MG63 (cell line): ENCODE data around the gene TEX9. TPM values are rescaled to one million over a fixed set of nuclear protein-coding genes. Genes with fewer than 3 reads are reported as not detected.

Experiments used
- DNase-seq: peaks from one replicate; pipeline ENCODE4 v3.0.0-alpha.2; 2020
- H3K27me3 ChIP-seq: fragments of 250-450 bp; sonication (Bioruptor Pico); 2 replicates; pipeline ENCODE4 v1.5.1; 2020; ENCODE audit warnings: mild to moderate bottlenecking, moderate library complexity
- H3K36me3 ChIP-seq: fragments of 250-450 bp; sonication (Bioruptor Pico); 2 replicates; pipeline ENCODE4 v1.5.1; 2020; ENCODE audit warnings: mild to moderate bottlenecking, moderate library complexity
- H3K4me3 ChIP-seq: fragments of 250-450 bp; sonication (Bioruptor Pico); 2 replicates; pipeline ENCODE4 v1.5.1; 2020; ENCODE audit warnings: mild to moderate bottlenecking, moderate library complexity
- H3K9me3 ChIP-seq: fragments of 250-450 bp; sonication (Bioruptor Pico); 2 replicates; pipeline ENCODE4 v1.5.1; 2020; ENCODE audit warnings: mild to moderate bottlenecking, moderate library complexity
- total RNA-seq: library from RNA; depleted of rRNA; stranded (reverse); fragments of >200 nt; shearing (Covaris generic); gene quantifications from 2 replicates; pipeline ENCODE4 v1.2.3, GENCODE V29; 2014; ENCODE audit warnings: low replicate concordance; rRNA removed

TEX9 gene
- total RNA-seq, 1 experiment from 2014 or later: 4.3 TPM

- H3K4me3 ChIP-seq: peak within 1 kb of the TSS; percentile 71
- no peaks in the 10 kb centered on the region for H3K9me3 ChIP-seq
- H3K36me3 ChIP-seq: peaks cover 12% of the 10 kb centered on the region; the same call in 1 of the 2 replicates
- peak; percentile 94 for DNase-seq
- no peaks in the 10 kb centered on the region for H3K27me3 ChIP-seq
These were observed 99.8 kb downstream of the TEX9 start, which contains the start of gene MNS1 for GRCh38 chr15:56464893-56465520. MNS1 (minus strand) TSS chr15:56465137; CDS start chr15:56464972, 165 bp downstream.

GRCh38 chr15:56467616-56468015, 102.4 kb downstream of the TEX9 start:
- DNase-seq: no peak
- H3K36me3 ChIP-seq: 0 out of 2 replicates have a peak, but pooled peaks cover 2% of the 10 kb centered on the region
- no peaks in the 10 kb centered on the region for H3K9me3 ChIP-seq
- H3K4me3 ChIP-seq: no peak overlapping the region
- no peaks in the 10 kb centered on the region for H3K27me3 ChIP-seq

- no peak for DNase-seq
- Histone ChIP-seq H3K36me3 (0 out of 2 replicates have a peak, but pooled peaks cover under 1% of the 10 kb centered on the region), H3K4me3 (peak overlapping the region; percentile 41), H3K9me3 (no peaks in the 10 kb centered on the region), H3K27me3 (no peaks in the 10 kb centered on the region)
These were observed 103.2 kb downstream of the TEX9 start for GRCh38 chr15:56468401-56468800.

GRCh38 chr15:56469483-56469882, 104.3 kb downstream of the TEX9 start:
- Histone ChIP-seq H3K4me3 (no peak overlapping the region), H3K27me3 (no peaks in the 10 kb centered on the region; the same call in 1 of the 2 replicates), H3K36me3 (no peaks in the 10 kb centered on the region), H3K9me3 (no peaks in the 10 kb centered on the region)
- no peak for DNase-seq

GRCh38 chr15:56471440-56472069, 106.3 kb downstream of the TEX9 start:
- no peak for DNase-seq
- Histone ChIP-seq H3K36me3 (no peaks in the 10 kb centered on the region), H3K27me3 (peaks cover 5% of the 10 kb centered on the region), H3K9me3 (no peaks in the 10 kb centered on the region), H3K4me3 (no peak overlapping the region)

GRCh38 chr15:56472278-56472677, 107.1 kb downstream of the TEX9 start:
- Histone ChIP-seq H3K4me3 (no peak overlapping the region), H3K9me3 (no peaks in the 10 kb centered on the region), H3K36me3 (no peaks in the 10 kb centered on the region), H3K27me3 (peaks cover 5% of the 10 kb centered on the region)
- DNase-seq: no peak

- no peak overlapping the region for H3K4me3 ChIP-seq
- H3K9me3 ChIP-seq: no peaks in the 10 kb centered on the region
- H3K27me3 ChIP-seq: peaks cover 5% of the 10 kb centered on the region
- no peaks in the 10 kb centered on the region for H3K36me3 ChIP-seq
- DNase-seq: no peak
These were observed 107.8 kb downstream of the TEX9 start for GRCh38 chr15:56473017-56473416.

- H3K27me3 ChIP-seq: peaks cover 5% of the 10 kb centered on the region
- H3K9me3 ChIP-seq: no peaks in the 10 kb centered on the region
These were observed 110.1 kb downstream of the TEX9 start for GRCh38 chr15:56475351-56475750.

More at GRCh38 chr15:56475351-56475750, 110.1 kb downstream of the TEX9 start:
- Histone ChIP-seq H3K4me3 (no peak overlapping the region), H3K36me3 (no peaks in the 10 kb centered on the region)
- DNase-seq: no peak

Other genes with a start within 250 kb of the TEX9 start
- 2.1 and 2.3 TPM in 2 replicates for gene RFX7, start 121.5 kb upstream of the TEX9 start, total RNA-seq
- 10.9 and 17.7 TPM in 2 replicates for gene MNS1, start 99.7 kb downstream of the TEX9 start, total RNA-seq